HL-60 (cell line): ENCODE measurements around the gene ANKRD11.
A peak's percentile ranks its signal among the peaks of the same experiment; 100 is the strongest.

Experiments
- DNase-seq, 2 experiments: peaks; one replicate each; pipeline ENCODE4 v3.0.0-alpha.2; 2010 to 2020; ENCODE audit warnings: low read depth in 1 of 2, low spot score in 1 of 2
- H3K27ac ChIP-seq: fragments of 250-450 bp; sonication (Bioruptor Pico); replicated peaks from 2 replicates; pipeline ENCODE4 v1.5.1; 2020; ENCODE audit warnings: mild to moderate bottlenecking, moderate library complexity
- H3K27me3 ChIP-seq: fragments of 250-450 bp; sonication (Bioruptor Pico); 2 replicates; pipeline ENCODE4 v1.5.1; 2021; ENCODE audit warnings: mild to moderate bottlenecking, moderate library complexity; ENCODE audit not compliant: insufficient read depth, poor library complexity, severe bottlenecking
- H3K4me3 ChIP-seq: replicated peaks from 2 replicates; pipeline ENCODE4 v1.5.1; 2011; ENCODE audit warnings: mild to moderate bottlenecking, control low read depth, low read length; ENCODE audit not compliant: insufficient read depth
- GABPA ChIP-seq: IDR thresholded peaks from 2 replicates; pipeline ENCODE4 v1.6.1; 2012; ENCODE audit warnings: low read depth
- POLR2AphosphoS5 ChIP-seq: IDR thresholded peaks from 2 replicates; pipeline ENCODE4 v1.6.1; 2012; ENCODE audit warnings: low read depth
- SPI1 ChIP-seq: IDR thresholded peaks from 2 replicates; pipeline ENCODE4 v1.6.1; 2012; ENCODE audit warnings: low read depth, mild to moderate bottlenecking, borderline replicate concordance
- long read RNA-seq: library from polyadenylated mRNA; unstranded; transcript quantifications from one replicate; pipeline ENCODE4 v2.0.0, GENCODE V29; 2020
- TF ChIP-seq, protein P1 (sequence below): IDR thresholded peaks from 2 replicates; pipeline ENCODE4 v1.6.1; 2012; ENCODE audit warnings: low read depth; ENCODE audit not compliant: insufficient replicate concordance
- TF ChIP-seq, protein P2 (sequence below): IDR thresholded peaks from one replicate; pipeline ENCODE4 v1.5.1; 2011; ENCODE audit warnings: low read length, control low read depth, inconsistent platforms; ENCODE audit not compliant: insufficient read depth

The ANKRD11 gene
- long read RNA-seq, partial matches to known transcripts: 12 of 19 reads
- long read RNA-seq, other reads (novel, unspliced or antisense): 6 of 19 reads

DNA sequence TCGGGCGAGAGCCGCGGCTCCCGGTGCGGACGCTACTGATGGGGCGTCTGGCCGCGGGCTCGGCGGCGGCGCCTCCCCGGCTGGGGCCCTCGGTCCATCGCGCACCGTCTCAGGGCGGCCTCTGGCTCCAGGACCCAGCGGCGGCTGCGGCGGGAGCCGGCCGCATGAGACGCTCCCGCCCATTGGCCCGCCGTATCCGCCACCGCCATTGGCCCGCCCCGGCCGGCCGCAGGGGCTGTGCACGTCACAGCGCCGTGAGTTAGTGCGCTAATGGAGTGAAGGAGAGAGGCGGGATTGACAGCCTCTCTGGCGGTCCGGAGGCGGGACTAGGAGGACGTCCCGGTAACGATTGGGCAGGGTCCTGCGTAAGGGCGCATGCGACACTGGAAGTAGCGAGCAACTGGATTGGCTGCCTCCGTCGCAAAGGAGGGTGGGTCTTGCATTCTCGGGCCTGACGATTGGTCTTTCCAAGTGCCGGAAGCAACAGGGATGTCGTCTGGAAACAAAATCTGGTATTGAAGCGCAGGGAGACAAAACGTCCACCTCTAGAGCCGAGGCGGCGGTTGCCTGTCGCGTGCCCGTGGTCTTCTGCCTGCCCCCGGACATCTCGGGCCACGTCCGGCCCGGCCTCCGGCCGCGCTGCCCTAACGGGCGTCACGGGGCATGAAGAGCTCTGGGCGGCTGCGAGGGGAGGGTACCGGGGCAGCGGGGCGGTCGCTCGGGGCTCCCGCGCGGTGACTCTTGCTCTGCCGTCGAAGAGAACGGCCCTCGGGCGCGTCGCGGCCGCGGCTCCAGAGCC is at the start of gene ANKRD11:
TSS of gene ANKRD11 (minus strand) at position 123 of the 799 bp plus-strand sequence. CDS start 173,542 bp downstream, outside the sequence.
- peak within 1 kb of the TSS; percentile 92 for H3K27ac ChIP-seq
- peak within 1 kb of the TSS; percentile 72 for H3K4me3 ChIP-seq
- H3K27me3 ChIP-seq: no peaks in the 10 kb centered on the region
- peak; percentile 93 to 97 for DNase-seq
- TF ChIP-seq, protein P1, sequence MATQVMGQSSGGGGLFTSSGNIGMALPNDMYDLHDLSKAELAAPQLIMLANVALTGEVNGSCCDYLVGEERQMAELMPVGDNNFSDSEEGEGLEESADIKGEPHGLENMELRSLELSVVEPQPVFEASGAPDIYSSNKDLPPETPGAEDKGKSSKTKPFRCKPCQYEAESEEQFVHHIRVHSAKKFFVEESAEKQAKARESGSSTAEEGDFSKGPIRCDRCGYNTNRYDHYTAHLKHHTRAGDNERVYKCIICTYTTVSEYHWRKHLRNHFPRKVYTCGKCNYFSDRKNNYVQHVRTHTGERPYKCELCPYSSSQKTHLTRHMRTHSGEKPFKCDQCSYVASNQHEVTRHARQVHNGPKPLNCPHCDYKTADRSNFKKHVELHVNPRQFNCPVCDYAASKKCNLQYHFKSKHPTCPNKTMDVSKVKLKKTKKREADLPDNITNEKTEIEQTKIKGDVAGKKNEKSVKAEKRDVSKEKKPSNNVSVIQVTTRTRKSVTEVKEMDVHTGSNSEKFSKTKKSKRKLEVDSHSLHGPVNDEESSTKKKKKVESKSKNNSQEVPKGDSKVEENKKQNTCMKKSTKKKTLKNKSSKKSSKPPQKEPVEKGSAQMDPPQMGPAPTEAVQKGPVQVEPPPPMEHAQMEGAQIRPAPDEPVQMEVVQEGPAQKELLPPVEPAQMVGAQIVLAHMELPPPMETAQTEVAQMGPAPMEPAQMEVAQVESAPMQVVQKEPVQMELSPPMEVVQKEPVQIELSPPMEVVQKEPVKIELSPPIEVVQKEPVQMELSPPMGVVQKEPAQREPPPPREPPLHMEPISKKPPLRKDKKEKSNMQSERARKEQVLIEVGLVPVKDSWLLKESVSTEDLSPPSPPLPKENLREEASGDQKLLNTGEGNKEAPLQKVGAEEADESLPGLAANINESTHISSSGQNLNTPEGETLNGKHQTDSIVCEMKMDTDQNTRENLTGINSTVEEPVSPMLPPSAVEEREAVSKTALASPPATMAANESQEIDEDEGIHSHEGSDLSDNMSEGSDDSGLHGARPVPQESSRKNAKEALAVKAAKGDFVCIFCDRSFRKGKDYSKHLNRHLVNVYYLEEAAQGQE: no peak
- 0 out of 2 replicates have a peak, but pooled peaks have one; percentile 34 for TF ChIP-seq POLR2AphosphoS5

- no peak overlapping the region for H3K27ac ChIP-seq
- DNase-seq: no peak
- H3K4me3 ChIP-seq: no peak overlapping the region
- TF ChIP-seq POLR2AphosphoS5: no peak
- H3K27me3 ChIP-seq: no peaks in the 10 kb centered on the region
Observed at GRCh38 chr16:89538286-89538685, 47.9 kb upstream of the ANKRD11 start.

- Histone ChIP-seq H3K27ac (no peak overlapping the region), H3K4me3 (no peak overlapping the region), H3K27me3 (no peaks in the 10 kb centered on the region)
- no peak for TF ChIP-seq GABPA
- TF ChIP-seq POLR2AphosphoS5: no peak
- TF ChIP-seq, protein P2, sequence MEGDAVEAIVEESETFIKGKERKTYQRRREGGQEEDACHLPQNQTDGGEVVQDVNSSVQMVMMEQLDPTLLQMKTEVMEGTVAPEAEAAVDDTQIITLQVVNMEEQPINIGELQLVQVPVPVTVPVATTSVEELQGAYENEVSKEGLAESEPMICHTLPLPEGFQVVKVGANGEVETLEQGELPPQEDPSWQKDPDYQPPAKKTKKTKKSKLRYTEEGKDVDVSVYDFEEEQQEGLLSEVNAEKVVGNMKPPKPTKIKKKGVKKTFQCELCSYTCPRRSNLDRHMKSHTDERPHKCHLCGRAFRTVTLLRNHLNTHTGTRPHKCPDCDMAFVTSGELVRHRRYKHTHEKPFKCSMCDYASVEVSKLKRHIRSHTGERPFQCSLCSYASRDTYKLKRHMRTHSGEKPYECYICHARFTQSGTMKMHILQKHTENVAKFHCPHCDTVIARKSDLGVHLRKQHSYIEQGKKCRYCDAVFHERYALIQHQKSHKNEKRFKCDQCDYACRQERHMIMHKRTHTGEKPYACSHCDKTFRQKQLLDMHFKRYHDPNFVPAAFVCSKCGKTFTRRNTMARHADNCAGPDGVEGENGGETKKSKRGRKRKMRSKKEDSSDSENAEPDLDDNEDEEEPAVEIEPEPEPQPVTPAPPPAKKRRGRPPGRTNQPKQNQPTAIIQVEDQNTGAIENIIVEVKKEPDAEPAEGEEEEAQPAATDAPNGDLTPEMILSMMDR: no peak
- TF ChIP-seq SPI1: no peak
- TF ChIP-seq, protein P1: no peak
- no peak for DNase-seq
Observed at GRCh38 chr16:89537549-89537925, 47.2 kb upstream of the ANKRD11 start.

- H3K27ac ChIP-seq: no peak overlapping the region
- no peak for DNase-seq
- TF ChIP-seq, protein P2: no peak
- TF ChIP-seq POLR2AphosphoS5: no peak
- TF ChIP-seq, protein P1: no peak
- no peak for TF ChIP-seq SPI1
- TF ChIP-seq GABPA: no peak
- no peak overlapping the region for H3K4me3 ChIP-seq
- no peaks in the 10 kb centered on the region for H3K27me3 ChIP-seq
Observed at GRCh38 chr16:89536886-89537548, 46.7 kb upstream of the ANKRD11 start.
